ENCODE measurements around the gene MIA3. TPM values are rescaled to one million over a fixed set of nuclear protein-coding genes. Genes with fewer than 3 reads are reported as not detected.

The MIA3 gene
- total and polyA plus RNA-seq, 9 of the 15 experiments (the other 6 are each of a cell fraction or from before 2014, with no cell fraction given): 21.6 to 89.4 (median 40.8) TPM

DNA sequence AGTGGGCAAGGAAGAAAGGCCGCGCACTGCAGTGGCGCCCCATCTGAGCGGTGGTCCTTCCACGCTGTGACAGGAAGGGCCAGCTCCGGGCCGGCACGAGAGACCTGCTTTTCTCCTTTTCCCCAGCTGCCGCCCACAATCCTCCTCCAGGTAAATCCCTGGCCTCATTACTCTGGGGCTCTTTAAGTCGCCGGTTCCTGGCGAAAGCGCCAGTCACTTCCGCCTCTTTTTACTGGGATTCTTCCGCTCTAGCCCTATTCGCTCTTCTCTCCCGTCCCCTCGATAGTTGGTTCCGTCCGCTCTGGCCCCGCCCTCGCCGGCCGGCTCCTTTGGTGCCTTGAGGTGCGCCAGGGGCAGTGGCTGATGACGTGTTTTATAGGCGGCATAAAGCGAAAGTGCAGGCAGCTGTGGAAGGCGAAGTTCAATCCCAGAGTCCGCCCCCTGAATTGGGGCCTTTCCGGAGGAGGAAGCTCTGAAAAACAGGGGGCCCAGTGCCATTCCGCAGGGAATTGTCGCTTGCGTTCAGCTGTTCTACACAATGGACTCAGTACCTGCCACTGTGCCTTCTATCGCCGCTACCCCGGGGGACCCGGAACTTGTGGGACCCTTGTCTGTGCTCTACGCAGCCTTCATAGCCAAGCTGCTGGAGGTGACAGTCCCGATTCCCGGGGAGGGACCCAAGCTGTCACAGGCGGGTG is 26.2 kb downstream of the MIA3 start (continued):
- TF ChIP-seq, protein P1, sequence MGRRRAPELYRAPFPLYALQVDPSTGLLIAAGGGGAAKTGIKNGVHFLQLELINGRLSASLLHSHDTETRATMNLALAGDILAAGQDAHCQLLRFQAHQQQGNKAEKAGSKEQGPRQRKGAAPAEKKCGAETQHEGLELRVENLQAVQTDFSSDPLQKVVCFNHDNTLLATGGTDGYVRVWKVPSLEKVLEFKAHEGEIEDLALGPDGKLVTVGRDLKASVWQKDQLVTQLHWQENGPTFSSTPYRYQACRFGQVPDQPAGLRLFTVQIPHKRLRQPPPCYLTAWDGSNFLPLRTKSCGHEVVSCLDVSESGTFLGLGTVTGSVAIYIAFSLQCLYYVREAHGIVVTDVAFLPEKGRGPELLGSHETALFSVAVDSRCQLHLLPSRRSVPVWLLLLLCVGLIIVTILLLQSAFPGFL (CRISPR knock-in tag; IDR thresholded peaks at IDR 0.05): no peak
- TF ChIP-seq WHSC1 (IDR thresholded peaks at IDR 0.05; ENCODE audit: low read length) (no peak), TAF15 (IDR thresholded peaks at IDR 0.05; ENCODE audit: low read depth, low read length) (no peak), CBFA2T3 (IDR thresholded peaks at IDR 0.05) (no peak), POU5F1 (IDR thresholded peaks at IDR 0.05; ENCODE audit: borderline replicate concordance, low read depth, low read length, partially characterized antibody) (no peak), HDAC6 (IDR thresholded peaks at IDR 0.05; ENCODE audit: low read depth, low read length) (no peak), HDGF (IDR thresholded peaks at IDR 0.05) (no peak), ZNF695 (CRISPR knock-in tag; IDR thresholded peaks at IDR 0.05) (no peak), ZC3H4 (CRISPR knock-in tag; IDR thresholded peaks at IDR 0.05; ENCODE audit: borderline replicate concordance) (no peak), MEF2A (IDR thresholded peaks at IDR 0.05; ENCODE audit: control insufficient read depth, low read depth, low read length) (no peak), HNRNPUL1 (IDR thresholded peaks at IDR 0.05; ENCODE audit: low read length) (no peak), KAT7 (CRISPR knock-in tag; IDR thresholded peaks at IDR 0.05; ENCODE audit: borderline replicate concordance) (peak; percentile 82; the same call in 1 of the 2 replicates), RBM34 (IDR thresholded peaks at IDR 0.05; ENCODE audit: borderline replicate concordance, insufficient read depth, low read length) (no peak)
- TF ChIP-seq, protein P2, sequence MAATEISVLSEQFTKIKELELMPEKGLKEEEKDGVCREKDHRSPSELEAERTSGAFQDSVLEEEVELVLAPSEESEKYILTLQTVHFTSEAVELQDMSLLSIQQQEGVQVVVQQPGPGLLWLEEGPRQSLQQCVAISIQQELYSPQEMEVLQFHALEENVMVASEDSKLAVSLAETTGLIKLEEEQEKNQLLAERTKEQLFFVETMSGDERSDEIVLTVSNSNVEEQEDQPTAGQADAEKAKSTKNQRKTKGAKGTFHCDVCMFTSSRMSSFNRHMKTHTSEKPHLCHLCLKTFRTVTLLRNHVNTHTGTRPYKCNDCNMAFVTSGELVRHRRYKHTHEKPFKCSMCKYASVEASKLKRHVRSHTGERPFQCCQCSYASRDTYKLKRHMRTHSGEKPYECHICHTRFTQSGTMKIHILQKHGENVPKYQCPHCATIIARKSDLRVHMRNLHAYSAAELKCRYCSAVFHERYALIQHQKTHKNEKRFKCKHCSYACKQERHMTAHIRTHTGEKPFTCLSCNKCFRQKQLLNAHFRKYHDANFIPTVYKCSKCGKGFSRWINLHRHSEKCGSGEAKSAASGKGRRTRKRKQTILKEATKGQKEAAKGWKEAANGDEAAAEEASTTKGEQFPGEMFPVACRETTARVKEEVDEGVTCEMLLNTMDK (IDR thresholded peaks at IDR 0.05; ENCODE audit: borderline replicate concordance, insufficient read depth, low read depth, low read length, poor library complexity, severe bottlenecking): no peak
- TF ChIP-seq, protein P3, sequence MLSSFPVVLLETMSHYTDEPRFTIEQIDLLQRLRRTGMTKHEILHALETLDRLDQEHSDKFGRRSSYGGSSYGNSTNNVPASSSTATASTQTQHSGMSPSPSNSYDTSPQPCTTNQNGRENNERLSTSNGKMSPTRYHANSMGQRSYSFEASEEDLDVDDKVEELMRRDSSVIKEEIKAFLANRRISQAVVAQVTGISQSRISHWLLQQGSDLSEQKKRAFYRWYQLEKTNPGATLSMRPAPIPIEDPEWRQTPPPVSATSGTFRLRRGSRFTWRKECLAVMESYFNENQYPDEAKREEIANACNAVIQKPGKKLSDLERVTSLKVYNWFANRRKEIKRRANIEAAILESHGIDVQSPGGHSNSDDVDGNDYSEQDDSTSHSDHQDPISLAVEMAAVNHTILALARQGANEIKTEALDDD (IDR thresholded peaks at IDR 0.05): no peak
- TF ChIP-seq, protein P4, sequence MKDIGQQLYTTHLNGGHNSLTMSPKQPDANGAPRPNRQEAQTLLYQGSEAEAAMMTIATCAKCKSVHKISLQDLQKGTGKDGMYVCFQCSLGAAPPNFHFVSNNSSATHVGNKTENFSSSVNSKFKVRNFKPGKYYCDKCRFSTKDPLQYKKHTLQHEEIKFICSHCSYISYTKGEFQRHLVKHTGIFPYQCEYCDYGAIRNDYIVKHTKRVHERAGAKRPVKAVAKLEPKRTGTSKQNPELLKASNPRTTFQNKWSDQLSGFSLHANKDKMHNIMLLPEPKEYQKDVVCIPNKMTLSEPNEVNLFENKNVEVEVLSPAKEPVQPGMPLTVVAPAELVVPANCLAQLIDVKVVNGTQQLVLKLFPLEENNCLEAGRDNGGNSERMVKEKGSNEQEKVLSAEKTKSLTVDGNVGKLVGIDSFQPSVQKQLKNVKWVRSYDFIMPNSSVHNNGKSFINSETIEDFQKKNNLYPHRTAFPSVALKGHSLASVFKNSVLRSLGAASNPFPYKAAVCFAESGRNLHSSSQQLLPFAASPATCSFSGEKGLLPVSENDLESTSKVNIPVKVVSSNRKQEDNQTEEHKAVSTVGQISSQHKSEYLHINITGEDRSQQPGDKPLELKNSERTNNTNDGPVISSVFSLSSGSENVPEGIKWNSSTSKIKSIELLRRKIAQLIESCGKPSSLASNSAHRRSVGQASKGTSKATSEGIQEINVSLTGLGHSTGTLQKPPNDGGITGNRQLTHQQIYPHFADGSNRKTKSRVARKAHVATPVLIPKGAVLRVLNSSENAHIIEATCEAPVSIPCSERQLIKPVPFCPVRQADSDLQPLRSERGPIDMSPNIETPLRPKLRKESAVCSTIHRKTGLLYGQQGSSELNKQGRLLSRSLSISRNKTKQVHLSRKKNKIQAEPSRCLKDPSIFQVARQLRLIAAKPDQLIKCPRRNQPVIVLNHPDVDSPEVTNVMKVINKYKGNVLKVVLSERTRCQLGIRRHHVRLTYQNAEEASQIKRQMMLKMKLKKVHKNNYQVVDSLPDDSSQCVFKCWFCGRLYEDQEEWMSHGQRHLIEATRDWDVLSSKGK (CRISPR knock-in tag; IDR thresholded peaks at IDR 0.05): no peak
- TF ChIP-seq, protein P5, sequence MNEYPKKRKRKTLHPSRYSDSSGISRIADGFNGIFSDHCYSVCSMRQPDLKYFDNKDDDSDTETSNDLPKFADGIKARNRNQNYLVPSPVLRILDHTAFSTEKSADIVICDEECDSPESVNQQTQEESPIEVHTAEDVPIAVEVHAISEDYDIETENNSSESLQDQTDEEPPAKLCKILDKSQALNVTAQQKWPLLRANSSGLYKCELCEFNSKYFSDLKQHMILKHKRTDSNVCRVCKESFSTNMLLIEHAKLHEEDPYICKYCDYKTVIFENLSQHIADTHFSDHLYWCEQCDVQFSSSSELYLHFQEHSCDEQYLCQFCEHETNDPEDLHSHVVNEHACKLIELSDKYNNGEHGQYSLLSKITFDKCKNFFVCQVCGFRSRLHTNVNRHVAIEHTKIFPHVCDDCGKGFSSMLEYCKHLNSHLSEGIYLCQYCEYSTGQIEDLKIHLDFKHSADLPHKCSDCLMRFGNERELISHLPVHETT (CRISPR knock-in tag; conservative IDR thresholded peaks at IDR 0.05 in 1 of 2, IDR thresholded peaks at IDR 0.05 in 1 of 2): no peak; a peak in 1 of 4 replicates
- TF ChIP-seq, protein P6, sequence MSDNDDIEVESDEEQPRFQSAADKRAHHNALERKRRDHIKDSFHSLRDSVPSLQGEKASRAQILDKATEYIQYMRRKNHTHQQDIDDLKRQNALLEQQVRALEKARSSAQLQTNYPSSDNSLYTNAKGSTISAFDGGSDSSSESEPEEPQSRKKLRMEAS (CRISPR knock-in tag; IDR thresholded peaks at IDR 0.05): peak; percentile 55
